ENCODE data around the gene KRTAP5-3.

Gene KRTAP5-3

GRCh38 chr11:1564535-1565172, 43.6 kb downstream of the KRTAP5-3 start (continued):
- TF ChIP-seq ZNF488 (tag by site-specific recombination; IDR thresholded peaks at IDR 0.05) (no peak), ZSCAN16 (tag by site-specific recombination; IDR thresholded peaks at IDR 0.05) (no peak), ZNF843 (tag by site-specific recombination; IDR thresholded peaks at IDR 0.05) (no peak), ZNF24 (tag by site-specific recombination; IDR thresholded peaks at IDR 0.05) (0 out of 2 replicates have a peak, but pooled peaks have one; percentile 52), ZNF549 (tag by site-specific recombination; IDR thresholded peaks at IDR 0.05) (no peak), TSHZ1 (tag by site-specific recombination; IDR thresholded peaks at IDR 0.05; ENCODE audit: borderline replicate concordance) (no peak), KLF9 (tag by site-specific recombination; IDR thresholded peaks at IDR 0.05; ENCODE audit: low read depth) (no peak), SP2 (tag by site-specific recombination; IDR thresholded peaks at IDR 0.05) (peak; percentile 87), BCL11B (tag by site-specific recombination; IDR thresholded peaks at IDR 0.05; ENCODE audit: low read depth) (no peak), ZNF132 (tag by site-specific recombination; IDR thresholded peaks at IDR 0.05; ENCODE audit: borderline replicate concordance) (no peak), ZBTB1 (tag by site-specific recombination; IDR thresholded peaks at IDR 0.05) (no peak), ZNF10 (tag by site-specific recombination; IDR thresholded peaks at IDR 0.05) (peak; percentile 68), ZSCAN30 (tag by site-specific recombination; IDR thresholded peaks at IDR 0.05) (no peak), CTCF (tag by site-specific recombination; IDR thresholded peaks at IDR 0.05) (no peak), MZF1 (tag by site-specific recombination; IDR thresholded peaks at IDR 0.05; ENCODE audit: borderline replicate concordance) (no peak), MYNN (tag by site-specific recombination; IDR thresholded peaks at IDR 0.05; ENCODE audit: borderline replicate concordance) (no peak), OSR2 (tag by site-specific recombination; IDR thresholded peaks at IDR 0.05) (peak; percentile 57), ZNF792 (tag by site-specific recombination; IDR thresholded peaks at IDR 0.05) (no peak), ZNF23 (tag by site-specific recombination; IDR thresholded peaks at IDR 0.05; ENCODE audit: borderline replicate concordance) (no peak), ZNF19 (tag by site-specific recombination; IDR thresholded peaks at IDR 0.05; ENCODE audit: low read depth) (no peak), WT1 (tag by site-specific recombination; IDR thresholded peaks at IDR 0.05) (0 out of 2 replicates have a peak, but pooled peaks have one; percentile 31), ZNF555 (tag by site-specific recombination; conservative IDR thresholded peaks at IDR 0.05) (no peak), ZNF514 (tag by site-specific recombination; IDR thresholded peaks at IDR 0.05) (no peak)
- TF ChIP-seq, protein P1, sequence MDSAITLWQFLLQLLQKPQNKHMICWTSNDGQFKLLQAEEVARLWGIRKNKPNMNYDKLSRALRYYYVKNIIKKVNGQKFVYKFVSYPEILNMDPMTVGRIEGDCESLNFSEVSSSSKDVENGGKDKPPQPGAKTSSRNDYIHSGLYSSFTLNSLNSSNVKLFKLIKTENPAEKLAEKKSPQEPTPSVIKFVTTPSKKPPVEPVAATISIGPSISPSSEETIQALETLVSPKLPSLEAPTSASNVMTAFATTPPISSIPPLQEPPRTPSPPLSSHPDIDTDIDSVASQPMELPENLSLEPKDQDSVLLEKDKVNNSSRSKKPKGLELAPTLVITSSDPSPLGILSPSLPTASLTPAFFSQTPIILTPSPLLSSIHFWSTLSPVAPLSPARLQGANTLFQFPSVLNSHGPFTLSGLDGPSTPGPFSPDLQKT (IDR thresholded peaks at IDR 0.05; ENCODE audit: borderline replicate concordance, low read depth, low read length), result no peak
- TF ChIP-seq, protein P2, sequence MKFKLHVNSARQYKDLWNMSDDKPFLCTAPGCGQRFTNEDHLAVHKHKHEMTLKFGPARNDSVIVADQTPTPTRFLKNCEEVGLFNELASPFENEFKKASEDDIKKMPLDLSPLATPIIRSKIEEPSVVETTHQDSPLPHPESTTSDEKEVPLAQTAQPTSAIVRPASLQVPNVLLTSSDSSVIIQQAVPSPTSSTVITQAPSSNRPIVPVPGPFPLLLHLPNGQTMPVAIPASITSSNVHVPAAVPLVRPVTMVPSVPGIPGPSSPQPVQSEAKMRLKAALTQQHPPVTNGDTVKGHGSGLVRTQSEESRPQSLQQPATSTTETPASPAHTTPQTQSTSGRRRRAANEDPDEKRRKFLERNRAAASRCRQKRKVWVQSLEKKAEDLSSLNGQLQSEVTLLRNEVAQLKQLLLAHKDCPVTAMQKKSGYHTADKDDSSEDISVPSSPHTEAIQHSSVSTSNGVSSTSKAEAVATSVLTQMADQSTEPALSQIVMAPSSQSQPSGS (tag by site-specific recombination; IDR thresholded peaks at IDR 0.05; ENCODE audit: low read depth), result peak; percentile 99
- TF ChIP-seq, protein P3, sequence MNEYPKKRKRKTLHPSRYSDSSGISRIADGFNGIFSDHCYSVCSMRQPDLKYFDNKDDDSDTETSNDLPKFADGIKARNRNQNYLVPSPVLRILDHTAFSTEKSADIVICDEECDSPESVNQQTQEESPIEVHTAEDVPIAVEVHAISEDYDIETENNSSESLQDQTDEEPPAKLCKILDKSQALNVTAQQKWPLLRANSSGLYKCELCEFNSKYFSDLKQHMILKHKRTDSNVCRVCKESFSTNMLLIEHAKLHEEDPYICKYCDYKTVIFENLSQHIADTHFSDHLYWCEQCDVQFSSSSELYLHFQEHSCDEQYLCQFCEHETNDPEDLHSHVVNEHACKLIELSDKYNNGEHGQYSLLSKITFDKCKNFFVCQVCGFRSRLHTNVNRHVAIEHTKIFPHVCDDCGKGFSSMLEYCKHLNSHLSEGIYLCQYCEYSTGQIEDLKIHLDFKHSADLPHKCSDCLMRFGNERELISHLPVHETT (tag by site-specific recombination; IDR thresholded peaks at IDR 0.05), result 0 out of 2 replicates have a peak, but pooled peaks have one; percentile 44
- TF ChIP-seq, protein P4, sequence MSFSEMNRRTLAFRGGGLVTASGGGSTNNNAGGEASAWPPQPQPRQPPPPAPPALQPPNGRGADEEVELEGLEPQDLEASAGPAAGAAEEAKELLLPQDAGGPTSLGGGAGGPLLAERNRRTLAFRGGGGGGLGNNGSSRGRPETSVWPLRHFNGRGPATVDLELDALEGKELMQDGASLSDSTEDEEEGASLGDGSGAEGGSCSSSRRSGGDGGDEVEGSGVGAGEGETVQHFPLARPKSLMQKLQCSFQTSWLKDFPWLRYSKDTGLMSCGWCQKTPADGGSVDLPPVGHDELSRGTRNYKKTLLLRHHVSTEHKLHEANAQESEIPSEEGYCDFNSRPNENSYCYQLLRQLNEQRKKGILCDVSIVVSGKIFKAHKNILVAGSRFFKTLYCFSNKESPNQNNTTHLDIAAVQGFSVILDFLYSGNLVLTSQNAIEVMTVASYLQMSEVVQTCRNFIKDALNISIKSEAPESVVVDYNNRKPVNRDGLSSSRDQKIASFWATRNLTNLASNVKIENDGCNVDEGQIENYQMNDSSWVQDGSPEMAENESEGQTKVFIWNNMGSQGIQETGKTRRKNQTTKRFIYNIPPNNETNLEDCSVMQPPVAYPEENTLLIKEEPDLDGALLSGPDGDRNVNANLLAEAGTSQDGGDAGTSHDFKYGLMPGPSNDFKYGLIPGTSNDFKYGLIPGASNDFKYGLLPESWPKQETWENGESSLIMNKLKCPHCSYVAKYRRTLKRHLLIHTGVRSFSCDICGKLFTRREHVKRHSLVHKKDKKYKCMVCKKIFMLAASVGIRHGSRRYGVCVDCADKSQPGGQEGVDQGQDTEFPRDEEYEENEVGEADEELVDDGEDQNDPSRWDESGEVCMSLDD (tag by site-specific recombination; IDR thresholded peaks at IDR 0.05), result no peak

Measured in HEK293 (cell line).